Measurements from ENCODE around the gene POLK.
"Not testable (repeated sequence)": the region's sequence is repeated elsewhere in the genome, so short reads cannot be mapped to it uniquely, and the experiment has no call there.

Gene POLK

GRCh38 chr5:75550597-75550996, 38.9 kb downstream of the POLK start:
- H3K27me3 Mint-ChIP-seq = no peaks in the 10 kb centered on the region
- CTCF ChIA-PET = no interaction called here
- no peak overlapping the region for H3K4me3 Mint-ChIP-seq
- peaks cover 43% of the 10 kb centered on the region for H3K36me3 Mint-ChIP-seq
- H3K9me3 Mint-ChIP-seq = peaks cover 2% of the 10 kb centered on the region
- H3K27ac Mint-ChIP-seq = no peak overlapping the region
- no peaks in the 10 kb centered on the region for H3K4me1 Mint-ChIP-seq
- DNase-seq = no peak

GRCh38 chr5:75551471-75551870, 39.8 kb downstream of the POLK start:
- H3K36me3 Mint-ChIP-seq = peaks cover 49% of the 10 kb centered on the region
- DNase-seq = no peak
- H3K4me1 Mint-ChIP-seq = no peaks in the 10 kb centered on the region
- peaks cover 2% of the 10 kb centered on the region for H3K9me3 Mint-ChIP-seq
- CTCF ChIA-PET = no interaction called here
- H3K27me3 Mint-ChIP-seq = no peaks in the 10 kb centered on the region
- H3K4me3 Mint-ChIP-seq = no peak overlapping the region
- no peak overlapping the region for H3K27ac Mint-ChIP-seq

GRCh38 chr5:75552764-75553163, 41.1 kb downstream of the POLK start:
- peaks cover 59% of the 10 kb centered on the region for H3K36me3 Mint-ChIP-seq
- no peaks in the 10 kb centered on the region for H3K27me3 Mint-ChIP-seq
- CTCF ChIA-PET = no interaction called here

GRCh38 chr5:75553358-75553757, 41.7 kb downstream of the POLK start:
- no peak overlapping the region for H3K4me3 Mint-ChIP-seq
- CTCF ChIA-PET = no interaction called here
- no peaks in the 10 kb centered on the region for H3K27me3 Mint-ChIP-seq
- peaks cover 5% of the 10 kb centered on the region for H3K9me3 Mint-ChIP-seq
- H3K4me1 Mint-ChIP-seq = no peaks in the 10 kb centered on the region
- DNase-seq = no peak
- H3K36me3 Mint-ChIP-seq = peaks cover 63% of the 10 kb centered on the region
- H3K27ac Mint-ChIP-seq = no peak overlapping the region

More at GRCh38 chr5:75552764-75553163, 41.1 kb downstream of the POLK start:
- no peak overlapping the region for H3K4me3 Mint-ChIP-seq
- H3K27ac Mint-ChIP-seq = no peak overlapping the region
- no peaks in the 10 kb centered on the region for H3K4me1 Mint-ChIP-seq
- peaks cover 5% of the 10 kb centered on the region for H3K9me3 Mint-ChIP-seq
- no peak for DNase-seq

- no peaks in the 10 kb centered on the region for H3K4me1 Mint-ChIP-seq
- no peaks in the 10 kb centered on the region for H3K27me3 Mint-ChIP-seq
- DNase-seq = no peak
- CTCF ChIA-PET = no interaction called here
- peaks cover 65% of the 10 kb centered on the region for H3K36me3 Mint-ChIP-seq
- H3K4me3 Mint-ChIP-seq = no peak overlapping the region
- no peak overlapping the region for H3K27ac Mint-ChIP-seq
- H3K9me3 Mint-ChIP-seq = peaks cover 23% of the 10 kb centered on the region
Measured at GRCh38 chr5:75558221-75558620, 46.5 kb downstream of the POLK start.

- H3K27ac Mint-ChIP-seq = no peak overlapping the region
- no peak for DNase-seq
- H3K9me3 Mint-ChIP-seq = peaks cover 32% of the 10 kb centered on the region
- no peak overlapping the region for H3K4me3 Mint-ChIP-seq
- peaks cover 66% of the 10 kb centered on the region for H3K36me3 Mint-ChIP-seq
- no peaks in the 10 kb centered on the region for H3K27me3 Mint-ChIP-seq
- no peaks in the 10 kb centered on the region for H3K4me1 Mint-ChIP-seq
- CTCF ChIA-PET = no interaction called here
Measured at GRCh38 chr5:75558981-75559632, 47.4 kb downstream of the POLK start.

- CTCF ChIA-PET = not testable (repeated sequence)
Measured at GRCh38 chr5:75560655-75561054, 49.0 kb downstream of the POLK start.

GRCh38 chr5:75565991-75566709, 54.5 kb downstream of the POLK start:
- DNase-seq, H3K27me3 Mint-ChIP-seq, H3K4me3 Mint-ChIP-seq, H3K27ac Mint-ChIP-seq: not testable (repeated sequence)
- Mint-ChIP-seq H3K9me3 (peaks cover 31% of the 10 kb centered on the region), H3K4me1 (peaks cover 15% of the 10 kb centered on the region), H3K36me3 (peaks cover 43% of the 10 kb centered on the region)
- CTCF ChIA-PET = interaction anchor here (0.9 kb wide), 1 partner anchor 93 kb away, joined by 3 read pairs; no protein-coding TSS in a partner anchor

More at GRCh38 chr5:75560655-75561054, 49.0 kb downstream of the POLK start:
- peaks cover 39% of the 10 kb centered on the region for H3K9me3 Mint-ChIP-seq
- not testable (repeated sequence) for H3K4me3 Mint-ChIP-seq, H3K27me3 Mint-ChIP-seq, DNase-seq, H3K27ac Mint-ChIP-seq, H3K4me1 Mint-ChIP-seq
- H3K36me3 Mint-ChIP-seq = peaks cover 66% of the 10 kb centered on the region

- no peaks in the 10 kb centered on the region for H3K27me3 Mint-ChIP-seq
- H3K4me1 Mint-ChIP-seq = peaks cover 15% of the 10 kb centered on the region
- peaks cover 39% of the 10 kb centered on the region for H3K36me3 Mint-ChIP-seq
- CTCF ChIA-PET = interaction anchor here (0.9 kb wide), 1 partner anchor 92 kb away, joined by 3 read pairs; no protein-coding TSS in a partner anchor
- no peak overlapping the region for H3K4me3 Mint-ChIP-seq
- peaks cover 25% of the 10 kb centered on the region for H3K9me3 Mint-ChIP-seq
- no peak overlapping the region for H3K27ac Mint-ChIP-seq
- no peak for DNase-seq
Measured at GRCh38 chr5:75566710-75567309, 55.1 kb downstream of the POLK start.

GRCh38 chr5:75567710-75568109, 56.0 kb downstream of the POLK start:
- H3K4me3 Mint-ChIP-seq = no peak overlapping the region
- no peaks in the 10 kb centered on the region for H3K27me3 Mint-ChIP-seq
- H3K36me3 Mint-ChIP-seq = peaks cover 34% of the 10 kb centered on the region
- no peak for DNase-seq
- H3K4me1 Mint-ChIP-seq = peaks cover 15% of the 10 kb centered on the region
- H3K9me3 Mint-ChIP-seq = peaks cover 19% of the 10 kb centered on the region
- no peak overlapping the region for H3K27ac Mint-ChIP-seq
- CTCF ChIA-PET = interaction anchor here (0.6 to 0.9 kb wide), 4 partner anchors 10 to 770 kb away, joined by 3 read pairs; no protein-coding TSS in a partner anchor

- Mint-ChIP-seq H3K4me1 (peaks cover 15% of the 10 kb centered on the region), H3K4me3 (no peak overlapping the region), H3K36me3 (peaks cover 31% of the 10 kb centered on the region), H3K9me3 (peaks cover 16% of the 10 kb centered on the region), H3K27ac (no peak overlapping the region), H3K27me3 (no peaks in the 10 kb centered on the region)
- no peak for DNase-seq
- CTCF ChIA-PET = interaction anchor here (0.6 to 0.9 kb wide), 4 partner anchors 9 to 770 kb away, joined by 3 read pairs; no protein-coding TSS in a partner anchor
Measured at GRCh38 chr5:75568202-75568601, 56.5 kb downstream of the POLK start.

GRCh38 chr5:75571547-75571946, 59.9 kb downstream of the POLK start:
- no peak for DNase-seq
- no peaks in the 10 kb centered on the region for H3K27me3 Mint-ChIP-seq
- peaks cover 12% of the 10 kb centered on the region for H3K4me1 Mint-ChIP-seq
- CTCF ChIA-PET = no interaction called here
- no peak overlapping the region for H3K27ac Mint-ChIP-seq
- no peak overlapping the region for H3K4me3 Mint-ChIP-seq
- H3K36me3 Mint-ChIP-seq = peaks cover 22% of the 10 kb centered on the region
- no peaks in the 10 kb centered on the region for H3K9me3 Mint-ChIP-seq

- CTCF ChIA-PET = no interaction called here
- Mint-ChIP-seq H3K4me3 (no peak overlapping the region), H3K27me3 (no peaks in the 10 kb centered on the region), H3K9me3 (no peaks in the 10 kb centered on the region), H3K36me3 (peaks cover 32% of the 10 kb centered on the region), H3K4me1 (no peaks in the 10 kb centered on the region), H3K27ac (no peak overlapping the region)
- no peak for DNase-seq
Measured at GRCh38 chr5:75574791-75575190, 63.1 kb downstream of the POLK start.

GRCh38 chr5:75578280-75578679, 66.6 kb downstream of the POLK start:
- H3K4me1 Mint-ChIP-seq, H3K9me3 Mint-ChIP-seq, DNase-seq, H3K27me3 Mint-ChIP-seq, H3K27ac Mint-ChIP-seq, H3K4me3 Mint-ChIP-seq: not testable (repeated sequence)
- CTCF ChIA-PET = interaction anchor here (1.5 kb wide), 1 partner anchor 10 kb away, joined by 3 read pairs; no protein-coding TSS in a partner anchor
- H3K36me3 Mint-ChIP-seq = peaks cover 29% of the 10 kb centered on the region
